GM23338 (cell line): ENCODE measurements around the gene GTF3C1. TPM values are rescaled to one million over a fixed set of nuclear protein-coding genes. Genes with fewer than 3 reads are reported as not detected.

Source experiments
- ATAC-seq: fragments of 200-7000 bp; cut with Tn5 transposase; 3 replicates; pipeline ENCODE4 v1.9.1; 2020
- DNase-seq: peaks from one replicate; pipeline ENCODE4 v3.0.0-alpha.2; 2015; ENCODE audit warnings: low spot score
- H2AFZ ChIP-seq: fragments of 200-600 bp; sonication (generic); 2 replicates; pipeline ENCODE4 v1.8.0; 2016; ENCODE audit warnings: antibody characterized with exemption, mild to moderate bottlenecking, moderate library complexity
- H3F3A ChIP-seq: fragments of 200-600 bp; sonication (generic); replicated peaks from 2 replicates; pipeline ENCODE4 v1.8.0; 2017; ENCODE audit warnings: antibody characterized with exemption, mixed run types, low read depth
- H3K27ac ChIP-seq: fragments of 200-600 bp; sonication (generic); 2 replicates; pipeline ENCODE4 v1.6.1; 2016; ENCODE audit warnings: low read depth
- H3K27me3 ChIP-seq: fragments of 200-600 bp; sonication (generic); 2 replicates; pipeline ENCODE4 v1.8.0; 2016; ENCODE audit warnings: mild to moderate bottlenecking, mixed run types, moderate library complexity; ENCODE audit not compliant: insufficient read depth
- H3K36me3 ChIP-seq: fragments of 200-600 bp; sonication (generic); 2 replicates; pipeline ENCODE4 v1.8.0; 2016; ENCODE audit warnings: mild to moderate bottlenecking; ENCODE audit not compliant: insufficient read depth
- H3K4me1 ChIP-seq: fragments of 200-600 bp; sonication (generic); 2 replicates; pipeline ENCODE4 v1.8.0; 2016; ENCODE audit warnings: mild to moderate bottlenecking, moderate library complexity; ENCODE audit not compliant: insufficient read depth
- H3K4me2 ChIP-seq: fragments of 200-600 bp; sonication (generic); 2 replicates; pipeline ENCODE4 v1.7.1; 2017; ENCODE audit warnings: mixed run types
- H3K4me3 ChIP-seq: fragments of 200-600 bp; sonication (generic); 2 replicates; pipeline ENCODE4 v1.6.1; 2016; ENCODE audit warnings: mixed run types
- H3K79me2 ChIP-seq: fragments of 200-600 bp; sonication (generic); replicated peaks from 2 replicates; pipeline ENCODE4 v1.8.0; 2017; ENCODE audit warnings: mild to moderate bottlenecking; ENCODE audit not compliant: insufficient read depth
- H3K9me2 ChIP-seq: fragments of 200-600 bp; sonication (generic); 2 replicates; pipeline ENCODE4 v1.8.0; 2017; ENCODE audit not compliant: insufficient read depth
- H4K20me1 ChIP-seq: fragments of 200-600 bp; sonication (generic); replicated peaks from 2 replicates; pipeline ENCODE4 v1.8.0; 2017; ENCODE audit warnings: mild to moderate bottlenecking; ENCODE audit not compliant: insufficient read depth
- H3K27ac Mint-ChIP-seq: 2 replicates; pipeline ENCODE4 v1.8.0; 2020; ENCODE audit warnings: inconsistent platforms, mild to moderate bottlenecking, moderate library complexity, mixed read lengths
- H3K27me3 Mint-ChIP-seq: 3 replicates; pipeline ENCODE4 v1.8.0; 2022; ENCODE audit warnings: low read depth, mild to moderate bottlenecking, moderate library complexity, mixed read lengths, inconsistent platforms; ENCODE audit not compliant: insufficient read depth, poor library complexity
- H3K36me3 Mint-ChIP-seq: 3 replicates; pipeline ENCODE4 v1.8.0; 2021; ENCODE audit warnings: low read depth, mild to moderate bottlenecking, inconsistent platforms, moderate library complexity, mixed read lengths
- H3K4me1 Mint-ChIP-seq: 3 replicates; pipeline ENCODE4 v1.8.0; 2020; ENCODE audit warnings: mild to moderate bottlenecking, inconsistent platforms, mixed read lengths
- H3K4me3 Mint-ChIP-seq: 3 replicates; pipeline ENCODE4 v1.8.0; 2021; ENCODE audit warnings: moderate library complexity, mild to moderate bottlenecking, inconsistent platforms, mixed read lengths
- H3K9me3 Mint-ChIP-seq: 3 replicates; pipeline ENCODE4 v1.8.0; 2020; ENCODE audit warnings: moderate library complexity, mild to moderate bottlenecking, inconsistent platforms, mixed read lengths
- CREB1 ChIP-seq: fragments of 250-450 bp; sonication (Bioruptor Pico); IDR thresholded peaks from 2 replicates; pipeline ENCODE4 v1.5.0; 2020; ENCODE audit warnings: low read depth, mild to moderate bottlenecking, moderate library complexity
- EZH2phosphoT487 ChIP-seq: fragments of 200-600 bp; sonication (generic); IDR thresholded peaks from one replicate; pipeline ENCODE4 v1.8.1; 2018; ENCODE audit warnings: antibody characterized with exemption; ENCODE audit not compliant: unreplicated experiment
- JUNB ChIP-seq: IDR thresholded peaks from one replicate; pipeline ENCODE4 v1.6.1; 2016; ENCODE audit warnings: antibody characterized with exemption; ENCODE audit not compliant: unreplicated experiment
- NANOG ChIP-seq: IDR thresholded peaks from 2 replicates; pipeline ENCODE4 v1.6.1; 2016; ENCODE audit warnings: antibody characterized with exemption, borderline replicate concordance
- STAT1 ChIP-seq: IDR thresholded peaks from one replicate; pipeline ENCODE4 v1.6.1; 2016; ENCODE audit warnings: antibody characterized with exemption; ENCODE audit not compliant: unreplicated experiment
- ZNF114 ChIP-seq: fragments of 250-450 bp; sonication (Bioruptor Pico); IDR thresholded peaks from 2 replicates; pipeline ENCODE4 v1.5.0; 2020; ENCODE audit warnings: mild to moderate bottlenecking, moderate library complexity
- polyA plus RNA-seq: library from polyadenylated mRNA; unstranded; fragments of >200 nt; fragmentation: Nextera tagmentation; extraction: Ambion mirVana; gene quantifications from 2 replicates; pipeline ENCODE4 v1.2.1, GENCODE V29; 2016
- total RNA-seq: library from RNA; depleted of rRNA; stranded (reverse); fragments of >200 nt; shearing (Covaris generic); gene quantifications from 2 replicates; pipeline ENCODE4 v1.2.3, GENCODE V29; 2014
- TF ChIP-seq, protein P1 (sequence below), 2 experiments: fragments of 200-600 bp in 1 of 2; sonication (generic) in 1 of 2; conservative IDR thresholded peaks; 2 replicates each; pipeline versions ENCODE4 v1.5.1 to v1.6.1; 2016 to 2017; ENCODE audit warnings: antibody characterized with exemption in 2 of 2, low read depth in 2 of 2, mild to moderate bottlenecking in 2 of 2, moderate library complexity in 1 of 2
- TF ChIP-seq, protein P2 (sequence below): IDR thresholded peaks from 2 replicates; pipeline ENCODE4 v1.6.1; 2016; ENCODE audit warnings: antibody characterized with exemption

The GTF3C1 gene
- total and polyA plus RNA-seq, 2 experiments from 2014 or later: 78.5 to 138 TPM

DNA sequence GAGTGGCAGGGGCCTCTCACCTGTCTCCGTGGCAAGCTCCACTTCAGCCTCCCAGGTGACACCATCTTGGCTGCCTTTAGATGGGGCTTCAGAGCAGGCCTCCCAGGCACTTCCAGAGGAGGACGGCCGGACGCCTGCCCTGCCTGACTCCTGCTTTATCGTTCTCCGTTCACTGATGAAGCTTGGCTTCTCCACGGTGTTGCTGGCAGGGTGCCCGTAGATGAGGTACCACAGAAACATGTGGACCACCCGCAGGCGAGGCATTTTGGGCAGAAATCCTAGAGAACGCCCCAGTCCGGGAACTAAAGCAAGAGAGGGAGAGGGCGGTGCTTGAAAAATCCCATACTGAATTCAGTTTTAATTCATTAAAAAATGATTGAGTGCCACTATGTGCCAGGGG lies 54.5 kb downstream of the GTF3C1 start:
- H3K36me3 Mint-ChIP-seq: peaks cover 83% of the 10 kb centered on the region
- Histone ChIP-seq H3K27ac (no peak overlapping the region), H2AFZ (no peak overlapping the region), H3F3A (no peaks in the 10 kb centered on the region), H3K4me3 (no peak overlapping the region), H3K4me2 (no peak overlapping the region), H4K20me1 (no peaks in the 10 kb centered on the region; the same call in none of the 2 replicates), H3K4me1 (no peaks in the 10 kb centered on the region), H3K9me2 (no peaks in the 10 kb centered on the region), H3K79me2 (no peaks in the 10 kb centered on the region), H3K27me3 (no peaks in the 10 kb centered on the region), H3K36me3 (peaks cover 38% of the 10 kb centered on the region)
- DNase-seq: no peak
- H3K4me3 Mint-ChIP-seq: no peak overlapping the region
- H3K4me1 Mint-ChIP-seq: no peaks in the 10 kb centered on the region
- H3K9me3 Mint-ChIP-seq: no peaks in the 10 kb centered on the region
- H3K27me3 Mint-ChIP-seq: peaks cover 2% of the 10 kb centered on the region
- ATAC-seq: no peak
- TF ChIP-seq EZH2phosphoT487 (no peak), NANOG (no peak), ZNF114 (CRISPR knock-in tag) (no peak)
- H3K27ac Mint-ChIP-seq: no peak overlapping the region

DNA sequence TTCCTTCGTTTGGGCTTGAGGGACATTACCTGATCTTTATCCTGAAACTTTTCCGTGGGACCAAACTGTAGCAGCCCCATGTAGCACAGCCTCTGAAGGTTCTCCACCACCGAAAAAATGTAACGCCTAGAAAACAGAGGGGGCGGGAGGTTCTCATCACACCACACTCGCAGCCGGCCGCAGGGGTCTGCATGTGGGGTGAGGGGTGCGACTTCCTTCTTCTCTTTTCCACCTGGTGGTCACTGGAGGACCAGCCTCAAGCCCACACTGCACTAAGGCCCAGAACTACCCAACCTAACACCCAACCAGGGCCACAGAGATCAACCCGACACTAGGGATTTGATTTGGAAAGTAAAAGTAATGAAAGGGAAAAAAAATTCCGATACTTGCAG lies 57.1 kb downstream of the GTF3C1 start:
- Histone ChIP-seq H3K79me2 (no peaks in the 10 kb centered on the region), H3K9me2 (no peaks in the 10 kb centered on the region), H3K36me3 (peaks cover 29% of the 10 kb centered on the region), H3K4me3 (no peak overlapping the region), H3K4me1 (no peaks in the 10 kb centered on the region), H3K27me3 (no peaks in the 10 kb centered on the region), H3K4me2 (no peak overlapping the region), H2AFZ (no peak overlapping the region), H3K27ac (no peak overlapping the region), H3F3A (no peaks in the 10 kb centered on the region), H4K20me1 (no peaks in the 10 kb centered on the region; the same call in none of the 2 replicates)
- Mint-ChIP-seq H3K36me3 (peaks cover 83% of the 10 kb centered on the region), H3K27me3 (peaks cover 4% of the 10 kb centered on the region), H3K9me3 (no peaks in the 10 kb centered on the region), H3K27ac (no peak overlapping the region), H3K4me3 (no peak overlapping the region), H3K4me1 (no peaks in the 10 kb centered on the region)
- TF ChIP-seq NANOG (no peak), JUNB (no peak), CREB1 (CRISPR knock-in tag) (no peak), ZNF114 (CRISPR knock-in tag) (no peak), STAT1 (no peak), EZH2phosphoT487 (no peak)
- TF ChIP-seq, protein P1, sequence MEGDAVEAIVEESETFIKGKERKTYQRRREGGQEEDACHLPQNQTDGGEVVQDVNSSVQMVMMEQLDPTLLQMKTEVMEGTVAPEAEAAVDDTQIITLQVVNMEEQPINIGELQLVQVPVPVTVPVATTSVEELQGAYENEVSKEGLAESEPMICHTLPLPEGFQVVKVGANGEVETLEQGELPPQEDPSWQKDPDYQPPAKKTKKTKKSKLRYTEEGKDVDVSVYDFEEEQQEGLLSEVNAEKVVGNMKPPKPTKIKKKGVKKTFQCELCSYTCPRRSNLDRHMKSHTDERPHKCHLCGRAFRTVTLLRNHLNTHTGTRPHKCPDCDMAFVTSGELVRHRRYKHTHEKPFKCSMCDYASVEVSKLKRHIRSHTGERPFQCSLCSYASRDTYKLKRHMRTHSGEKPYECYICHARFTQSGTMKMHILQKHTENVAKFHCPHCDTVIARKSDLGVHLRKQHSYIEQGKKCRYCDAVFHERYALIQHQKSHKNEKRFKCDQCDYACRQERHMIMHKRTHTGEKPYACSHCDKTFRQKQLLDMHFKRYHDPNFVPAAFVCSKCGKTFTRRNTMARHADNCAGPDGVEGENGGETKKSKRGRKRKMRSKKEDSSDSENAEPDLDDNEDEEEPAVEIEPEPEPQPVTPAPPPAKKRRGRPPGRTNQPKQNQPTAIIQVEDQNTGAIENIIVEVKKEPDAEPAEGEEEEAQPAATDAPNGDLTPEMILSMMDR (conservative IDR thresholded peaks at IDR 0.05; ENCODE audit: low read depth in 2 of 2): no peak
- TF ChIP-seq, protein P2, sequence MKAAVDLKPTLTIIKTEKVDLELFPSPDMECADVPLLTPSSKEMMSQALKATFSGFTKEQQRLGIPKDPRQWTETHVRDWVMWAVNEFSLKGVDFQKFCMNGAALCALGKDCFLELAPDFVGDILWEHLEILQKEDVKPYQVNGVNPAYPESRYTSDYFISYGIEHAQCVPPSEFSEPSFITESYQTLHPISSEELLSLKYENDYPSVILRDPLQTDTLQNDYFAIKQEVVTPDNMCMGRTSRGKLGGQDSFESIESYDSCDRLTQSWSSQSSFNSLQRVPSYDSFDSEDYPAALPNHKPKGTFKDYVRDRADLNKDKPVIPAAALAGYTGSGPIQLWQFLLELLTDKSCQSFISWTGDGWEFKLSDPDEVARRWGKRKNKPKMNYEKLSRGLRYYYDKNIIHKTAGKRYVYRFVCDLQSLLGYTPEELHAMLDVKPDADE: no peak
- no peak; the same call in 2 of the 3 replicates for ATAC-seq
- peak; percentile 6 for DNase-seq
